NCI-H226 (cell line): Measurements from ENCODE around the gene MADD.

Source experiments
- DNase-seq: peaks from one replicate; pipeline ENCODE4 v3.0.0-alpha.2; 2015

MADD gene

GRCh38 chr11:47360341-47360740 is 90.4 kb downstream of the MADD start:
- DNase-seq: no peak

- DNase-seq: no peak
Measured at GRCh38 chr11:47361419-47361818, 91.5 kb downstream of the MADD start.

GRCh38 chr11:47366020-47366490 is 96.1 kb downstream of the MADD start:
- DNase-seq: no peak

- no peak for DNase-seq
Measured at GRCh38 chr11:47369676-47370075, 99.7 kb downstream of the MADD start.

- DNase-seq: no peak
Measured at GRCh38 chr11:47372422-47372821, 102.5 kb downstream of the MADD start.

- DNase-seq: peak; percentile 36
Measured at GRCh38 chr11:47373876-47374719, 104.2 kb downstream of the MADD start.

- DNase-seq: no peak
Measured at GRCh38 chr11:47374720-47375019, 104.7 kb downstream of the MADD start.

- DNase-seq: no peak
Measured at GRCh38 chr11:47375020-47375419, 105.1 kb downstream of the MADD start.

GRCh38 chr11:47375546-47376085 is 105.7 kb downstream of the MADD start:
- DNase-seq: no peak

- no peak for DNase-seq
Measured at GRCh38 chr11:47376107-47376524, 106.2 kb downstream of the MADD start.

- DNase-seq: no peak
Measured at GRCh38 chr11:47376525-47377371, 106.8 kb downstream of the MADD start.

GRCh38 chr11:47377571-47378009 is 107.7 kb downstream of the MADD start:
- DNase-seq: no peak

- DNase-seq: no peak
Measured at GRCh38 chr11:47378010-47378835, 108.3 kb downstream of the MADD start, which contains the start of gene SPI1. Gene SPI1 (minus strand): TSS chr11:47378547. CDS start chr11:47378353, 194 bp downstream.

- DNase-seq: no peak
Measured at GRCh38 chr11:47378836-47379170, 108.9 kb downstream of the MADD start.

GRCh38 chr11:47379317-47379716 is 109.4 kb downstream of the MADD start:
- DNase-seq: no peak
